ENCODE data around the gene SH2D2A.

The SH2D2A gene

DNA sequence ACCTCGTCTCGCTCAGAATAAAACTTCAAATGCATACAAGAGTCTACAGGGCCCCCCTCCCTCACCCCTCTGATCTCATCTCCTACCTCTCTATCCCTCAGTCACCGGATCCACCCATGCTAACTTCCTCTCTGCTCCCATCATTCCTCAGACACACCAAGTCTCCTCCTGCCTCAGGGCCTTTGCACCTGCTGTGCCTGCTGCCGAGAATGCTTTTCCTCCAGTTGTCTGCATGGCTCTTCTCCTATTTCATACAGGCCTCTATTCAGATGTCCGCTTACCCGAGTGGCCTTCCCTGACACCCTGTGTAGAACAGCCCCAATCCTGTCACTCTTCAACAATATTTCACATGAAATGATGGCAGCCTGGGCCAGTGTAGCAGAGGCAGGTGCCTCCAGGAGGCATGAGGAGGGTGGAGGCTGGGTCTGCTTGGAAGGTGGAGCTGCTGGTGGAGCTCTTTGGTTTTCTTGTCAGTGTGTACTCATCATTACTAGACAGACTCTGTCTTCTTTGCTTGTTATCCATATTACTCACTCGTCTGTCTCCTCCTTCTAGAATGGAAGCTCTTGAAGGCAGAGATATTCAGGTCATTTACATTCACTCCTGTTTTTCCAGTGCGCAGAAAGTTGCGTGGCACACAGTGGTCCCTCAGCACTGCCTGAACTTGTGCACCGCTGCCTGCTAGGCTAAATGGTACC is 4.2 kb downstream of the SH2D2A start:
- no peak for TF ChIP-seq ZFX (IDR thresholded peaks at IDR 0.05)
- no peak for TF ChIP-seq CTCF (conservative IDR thresholded peaks at IDR 0.05)
- no peak overlapping the region for H3K27ac ChIP-seq

GRCh38 chr1:156811168-156811567 is 5.5 kb downstream of the SH2D2A start:
- no peak for TF ChIP-seq ZFX (IDR thresholded peaks at IDR 0.05)
- TF ChIP-seq CTCF (conservative IDR thresholded peaks at IDR 0.05): no peak
- no peak overlapping the region for H3K27ac ChIP-seq

GRCh38 chr1:156809711-156810366 is 6.8 kb downstream of the SH2D2A start:
- no peak for TF ChIP-seq CTCF (conservative IDR thresholded peaks at IDR 0.05)
- no peak for TF ChIP-seq ZFX (IDR thresholded peaks at IDR 0.05)
- H3K27ac ChIP-seq: no peak overlapping the region

GRCh38 chr1:156809281-156809680 is 7.4 kb downstream of the SH2D2A start:
- TF ChIP-seq ZFX (IDR thresholded peaks at IDR 0.05) (no peak), CTCF (conservative IDR thresholded peaks at IDR 0.05) (no peak)
- no peak overlapping the region for H3K27ac ChIP-seq

GRCh38 chr1:156808186-156809030 is 8.2 kb downstream of the SH2D2A start:
- TF ChIP-seq CTCF (conservative IDR thresholded peaks at IDR 0.05) (no peak), ZFX (IDR thresholded peaks at IDR 0.05) (no peak)
- H3K27ac ChIP-seq: no peak overlapping the region

- no peak overlapping the region for H3K27ac ChIP-seq
- TF ChIP-seq ZFX (IDR thresholded peaks at IDR 0.05): no peak
- no peak for TF ChIP-seq CTCF (conservative IDR thresholded peaks at IDR 0.05)
Measured at GRCh38 chr1:156807627-156808026, 9.0 kb downstream of the SH2D2A start.
